ENCODE results near the gene IL4R.

IL4R gene

GRCh38 chr16:27321013-27321915 is 7.5 kb downstream of the IL4R start:
- no peak overlapping the region for H3K27ac ChIP-seq (ENCODE audit: low read depth, low read length)
- H3K79me2 ChIP-seq (ENCODE audit: control insufficient read depth, low read length), result peaks cover 100% of the 10 kb centered on the region

GRCh38 chr16:27322858-27323780 is 9.3 kb downstream of the IL4R start:
- H3K4me2 ChIP-seq (ENCODE audit: low read length), result no peak overlapping the region
- H3F3A ChIP-seq (ENCODE audit: control insufficient read depth, insufficient read depth), result peaks cover 4% of the 10 kb centered on the region; the same call in 1 of the 2 replicates
- no peaks in the 10 kb centered on the region for H3K27me3 ChIP-seq (ENCODE audit: control insufficient read depth, low read length)
- H3K79me2 ChIP-seq (ENCODE audit: control insufficient read depth, low read length), result peaks cover 100% of the 10 kb centered on the region
- no peaks in the 10 kb centered on the region for H3K9me2 ChIP-seq (replicated peaks; ENCODE audit: control insufficient read depth, low read length)
- peaks cover 27% of the 10 kb centered on the region for H4K20me1 ChIP-seq (ENCODE audit: control insufficient read depth, insufficient read depth, low read depth, low read length)
- peaks cover 64% of the 10 kb centered on the region for H3K4me1 ChIP-seq (ENCODE audit: control insufficient read depth, low read length)
- H3K27ac ChIP-seq (ENCODE audit: low read depth, low read length), result no peak overlapping the region
- no peaks in the 10 kb centered on the region for H3K9me3 ChIP-seq (ENCODE audit: control insufficient read depth, insufficient read depth, low read length)
- H3K36me3 ChIP-seq (ENCODE audit: control insufficient read depth, low read length), result peaks cover 76% of the 10 kb centered on the region
- H3K4me3 ChIP-seq (ENCODE audit: low read length), result no peak overlapping the region
- TF ChIP-seq EZH2phosphoT487 (IDR thresholded peaks at IDR 0.05; ENCODE audit: borderline replicate concordance, low read length), result no peak
- TF ChIP-seq, protein P1, sequence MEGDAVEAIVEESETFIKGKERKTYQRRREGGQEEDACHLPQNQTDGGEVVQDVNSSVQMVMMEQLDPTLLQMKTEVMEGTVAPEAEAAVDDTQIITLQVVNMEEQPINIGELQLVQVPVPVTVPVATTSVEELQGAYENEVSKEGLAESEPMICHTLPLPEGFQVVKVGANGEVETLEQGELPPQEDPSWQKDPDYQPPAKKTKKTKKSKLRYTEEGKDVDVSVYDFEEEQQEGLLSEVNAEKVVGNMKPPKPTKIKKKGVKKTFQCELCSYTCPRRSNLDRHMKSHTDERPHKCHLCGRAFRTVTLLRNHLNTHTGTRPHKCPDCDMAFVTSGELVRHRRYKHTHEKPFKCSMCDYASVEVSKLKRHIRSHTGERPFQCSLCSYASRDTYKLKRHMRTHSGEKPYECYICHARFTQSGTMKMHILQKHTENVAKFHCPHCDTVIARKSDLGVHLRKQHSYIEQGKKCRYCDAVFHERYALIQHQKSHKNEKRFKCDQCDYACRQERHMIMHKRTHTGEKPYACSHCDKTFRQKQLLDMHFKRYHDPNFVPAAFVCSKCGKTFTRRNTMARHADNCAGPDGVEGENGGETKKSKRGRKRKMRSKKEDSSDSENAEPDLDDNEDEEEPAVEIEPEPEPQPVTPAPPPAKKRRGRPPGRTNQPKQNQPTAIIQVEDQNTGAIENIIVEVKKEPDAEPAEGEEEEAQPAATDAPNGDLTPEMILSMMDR (IDR thresholded peaks at IDR 0.05; ENCODE audit: low read depth, low read length, poor library complexity, severe bottlenecking), result no peak

More at GRCh38 chr16:27321013-27321915, 7.5 kb downstream of the IL4R start:
- H3K9me3 ChIP-seq (ENCODE audit: control insufficient read depth, insufficient read depth, low read length), result no peaks in the 10 kb centered on the region
- peaks cover 40% of the 10 kb centered on the region for H4K20me1 ChIP-seq (ENCODE audit: control insufficient read depth, insufficient read depth, low read depth, low read length)
- H3K27me3 ChIP-seq (ENCODE audit: control insufficient read depth, low read length), result no peaks in the 10 kb centered on the region
- H3K9me2 ChIP-seq (replicated peaks; ENCODE audit: control insufficient read depth, low read length), result no peaks in the 10 kb centered on the region
- H3K36me3 ChIP-seq (ENCODE audit: control insufficient read depth, low read length), result peaks cover 79% of the 10 kb centered on the region
- H3K4me3 ChIP-seq (ENCODE audit: low read length), result no peak overlapping the region
- peaks cover 6% of the 10 kb centered on the region; the same call in 1 of the 2 replicates for H3F3A ChIP-seq (ENCODE audit: control insufficient read depth, insufficient read depth)
- no peak overlapping the region for H3K4me2 ChIP-seq (ENCODE audit: low read length)
- peaks cover 76% of the 10 kb centered on the region for H3K4me1 ChIP-seq (ENCODE audit: control insufficient read depth, low read length)
- TF ChIP-seq EZH2phosphoT487 (IDR thresholded peaks at IDR 0.05; ENCODE audit: borderline replicate concordance, low read length), result no peak
- TF ChIP-seq, protein P1 (IDR thresholded peaks at IDR 0.05; ENCODE audit: low read depth, low read length, poor library complexity, severe bottlenecking), result no peak

DNA sequence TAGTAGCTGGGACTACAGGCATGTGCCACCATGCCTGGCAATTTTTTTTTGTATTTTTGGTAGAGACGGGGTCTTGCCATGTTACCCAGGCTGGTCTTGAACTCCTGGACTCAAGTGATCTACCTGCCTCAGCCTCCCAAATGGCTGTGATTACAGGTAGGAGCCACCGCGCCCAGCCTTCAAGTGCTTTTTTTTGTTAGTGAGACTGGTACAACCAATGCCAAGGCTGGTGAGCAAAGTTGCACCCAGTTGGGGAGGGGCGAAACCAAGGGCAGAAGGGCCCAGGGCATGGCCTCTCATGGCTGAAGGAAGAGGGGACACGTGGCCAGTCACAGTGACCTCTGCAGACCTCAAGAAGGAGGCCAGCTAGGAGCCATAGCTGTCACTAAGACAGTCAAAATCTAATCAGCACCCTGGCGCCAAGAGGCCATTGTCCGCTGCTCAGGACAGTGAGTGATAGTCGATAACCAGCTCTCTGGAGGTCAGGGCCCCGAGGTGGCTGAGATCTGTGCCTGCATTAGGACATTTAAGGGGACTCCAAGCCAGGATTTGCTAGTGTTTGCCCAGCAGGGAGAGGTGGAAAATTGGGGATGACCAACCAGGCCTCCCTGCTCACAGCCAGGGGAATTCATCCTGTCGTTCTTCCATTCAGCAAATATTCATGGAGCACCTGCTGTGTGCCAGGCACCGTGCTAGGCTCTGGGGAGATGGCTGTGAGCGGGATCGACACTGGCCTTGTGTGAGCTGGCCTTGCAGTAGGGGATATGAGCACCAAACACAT is 10.2 kb downstream of the IL4R start:
- TF ChIP-seq, protein P1 (IDR thresholded peaks at IDR 0.05; ENCODE audit: low read depth, low read length, poor library complexity, severe bottlenecking), result no peak
- TF ChIP-seq EZH2phosphoT487 (IDR thresholded peaks at IDR 0.05; ENCODE audit: borderline replicate concordance, low read length), result no peak
- Histone ChIP-seq H4K20me1 (ENCODE audit: control insufficient read depth, insufficient read depth, low read depth, low read length) (peaks cover 21% of the 10 kb centered on the region), H3F3A (ENCODE audit: control insufficient read depth, insufficient read depth) (no peaks in the 10 kb centered on the region), H3K27ac (ENCODE audit: low read depth, low read length) (no peak overlapping the region), H3K4me2 (ENCODE audit: low read length) (no peak overlapping the region), H3K9me3 (ENCODE audit: control insufficient read depth, insufficient read depth, low read length) (no peaks in the 10 kb centered on the region), H3K36me3 (ENCODE audit: control insufficient read depth, low read length) (peaks cover 76% of the 10 kb centered on the region), H3K4me1 (ENCODE audit: control insufficient read depth, low read length) (peaks cover 56% of the 10 kb centered on the region), H3K9me2 (replicated peaks; ENCODE audit: control insufficient read depth, low read length) (no peaks in the 10 kb centered on the region), H3K4me3 (ENCODE audit: low read length) (no peak overlapping the region), H3K27me3 (ENCODE audit: control insufficient read depth, low read length) (no peaks in the 10 kb centered on the region), H3K79me2 (ENCODE audit: control insufficient read depth, low read length) (peaks cover 100% of the 10 kb centered on the region)

Data from DOHH2 (cell line).